Mononuclear cell (primary cell): ENCODE data around the gene ZNF777. TPM values are rescaled to one million over a fixed set of nuclear protein-coding genes. Genes with fewer than 3 reads are reported as not detected.

ENCODE experiments used
- total RNA-seq: library from RNA; depleted of rRNA; stranded (reverse); fragments of >200 nt; gene quantifications from one replicate; pipeline ENCODE4 v1.2.3, GENCODE V29; 2012

ZNF777 gene
- total RNA-seq, 1 donor = 10.8 TPM

Other genes with a start within 250 kb of the ZNF777 start
- 9.2 TPM for gene ZNF212, start 221.4 kb downstream of the ZNF777 start, total RNA-seq
- gene ZNF783, start 198.9 kb downstream of the ZNF777 start, total RNA-seq = 8.5 TPM
- gene ZNF746, start 36.7 kb upstream of the ZNF777 start, total RNA-seq = 38.1 TPM